Stimulated activated CD4-positive, alpha-beta T cell treated with anti-CD3 and anti-CD28 coated beads, TNF-alpha, amount 100 ng/mL, for 4 hours (primary cell): ENCODE measurements around the gene ARHGEF12.

ENCODE experiments used
- DNase-seq, 3 experiments: peaks; one replicate each; pipeline ENCODE4 v3.0.0-alpha.2; 2020; ENCODE audit warnings: low read depth in 3 of 3

Gene ARHGEF12

GRCh38 chr11:120516461-120517389, 180.5 kb downstream of the ARHGEF12 start:
- no peak for DNase-seq

- no peak for DNase-seq
Measured at GRCh38 chr11:120517390-120517761, 181.2 kb downstream of the ARHGEF12 start.

GRCh38 chr11:120517801-120518291, 181.6 kb downstream of the ARHGEF12 start:
- no peak for DNase-seq

- no peak for DNase-seq
Measured at GRCh38 chr11:120518356-120518755, 182.1 kb downstream of the ARHGEF12 start.

- DNase-seq = no peak
Measured at GRCh38 chr11:120519474-120519873, 183.3 kb downstream of the ARHGEF12 start.

GRCh38 chr11:120520091-120520822, 184.0 kb downstream of the ARHGEF12 start:
- no peak for DNase-seq

GRCh38 chr11:120521176-120521575, 185.0 kb downstream of the ARHGEF12 start:
- DNase-seq = no peak

GRCh38 chr11:120522021-120522420, 185.8 kb downstream of the ARHGEF12 start:
- DNase-seq = no peak

- no peak for DNase-seq
Measured at GRCh38 chr11:120522736-120523135, 186.5 kb downstream of the ARHGEF12 start.

GRCh38 chr11:120523196-120523595, 187.0 kb downstream of the ARHGEF12 start:
- no peak for DNase-seq

GRCh38 chr11:120524536-120525085, 188.4 kb downstream of the ARHGEF12 start:
- no peak for DNase-seq

GRCh38 chr11:120525261-120526171, 189.3 kb downstream of the ARHGEF12 start:
- DNase-seq = no peak

- DNase-seq = no peak
Measured at GRCh38 chr11:120526241-120526640, 190.0 kb downstream of the ARHGEF12 start.

- DNase-seq = no peak
Measured at GRCh38 chr11:120527111-120527761, 191.0 kb downstream of the ARHGEF12 start.

- no peak for DNase-seq
Measured at GRCh38 chr11:120528749-120529148, 192.5 kb downstream of the ARHGEF12 start.

GRCh38 chr11:120529214-120529613, 193.0 kb downstream of the ARHGEF12 start:
- no peak for DNase-seq

GRCh38 chr11:120529911-120530310, 193.7 kb downstream of the ARHGEF12 start:
- DNase-seq = no peak

- DNase-seq = no peak
Measured at GRCh38 chr11:120532082-120532831, 196.0 kb downstream of the ARHGEF12 start.

GRCh38 chr11:120532832-120533196, 196.6 kb downstream of the ARHGEF12 start:
- DNase-seq = no peak
